Activated gamma-delta T cell treated with anti-CD3 and anti-CD28 coated beads, Interleukin-2, amount 50 U/mL, for 16 hours (primary cell): ENCODE data around the gene EPHA1.
"Not testable (repeated sequence)": the region's sequence is repeated elsewhere in the genome, so short reads cannot be mapped to it uniquely, and the experiment has no call there.

Experiments
- DNase-seq: peaks from one replicate; pipeline ENCODE4 v3.0.0-alpha.2; 2020; ENCODE audit warnings: low read depth

EPHA1 gene

DNA sequence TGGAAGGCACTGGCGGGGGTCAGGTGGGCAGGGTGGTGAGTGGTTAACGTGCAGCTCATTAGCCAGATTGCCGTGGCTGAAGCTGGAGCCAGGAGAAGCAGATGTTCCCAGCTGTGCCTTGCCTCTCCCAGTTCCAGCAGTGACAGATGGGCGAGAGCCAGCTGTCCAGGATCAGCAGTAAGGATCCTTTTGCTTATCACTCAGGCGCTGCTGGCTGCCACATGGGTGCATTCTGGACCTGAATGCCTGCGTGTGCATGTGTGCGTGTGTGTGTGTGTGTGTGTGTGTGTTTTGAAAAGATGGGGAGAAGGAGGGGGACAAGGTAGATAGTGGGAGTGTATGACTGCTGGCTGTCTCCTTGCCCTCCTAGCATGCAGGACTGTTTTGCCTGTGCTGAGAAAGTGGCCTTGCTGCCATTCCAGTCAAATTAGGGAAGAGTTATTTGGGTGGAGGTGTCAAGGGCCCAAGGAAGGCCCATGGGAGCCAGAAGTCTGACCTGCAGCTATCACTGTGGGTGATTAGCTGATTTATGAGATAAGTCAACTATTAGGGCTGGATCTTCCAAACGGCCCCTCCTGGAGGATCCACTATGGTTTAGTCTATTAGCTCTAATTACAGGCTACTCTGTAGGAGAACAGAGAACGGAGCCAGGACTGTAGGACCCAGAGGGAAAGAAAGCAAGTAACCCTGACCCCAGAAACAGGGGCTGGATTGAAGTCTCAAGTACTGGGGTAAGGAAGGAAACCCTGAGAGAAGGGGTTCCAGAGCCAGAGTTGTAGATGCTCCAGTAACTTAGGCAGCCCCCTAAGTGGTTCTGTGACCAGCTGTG, 3.3 kb downstream of the EPHA1 start:
- no peak for DNase-seq

GRCh38 chr7:143402233-143402632, 6.4 kb downstream of the EPHA1 start:
- not testable (repeated sequence) for DNase-seq

DNA sequence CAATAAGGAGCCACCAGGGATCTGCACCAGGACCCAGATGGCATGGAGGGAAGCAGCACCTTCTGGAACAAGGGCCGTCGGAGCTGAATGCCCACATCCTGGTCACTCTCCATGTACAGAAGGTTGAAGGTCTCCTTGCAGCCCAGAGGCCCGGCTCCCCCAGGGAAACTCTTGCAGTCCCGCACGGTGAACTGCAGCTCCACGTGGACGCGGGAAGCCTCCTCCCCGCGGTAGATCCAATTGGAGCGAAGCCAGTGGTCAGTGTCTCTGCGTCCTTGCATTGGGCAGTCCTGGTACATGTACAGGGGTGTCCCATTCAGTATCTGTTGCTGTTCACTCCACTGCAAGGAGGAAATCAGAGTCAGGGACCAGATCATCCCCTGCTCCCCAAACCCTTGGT, 7.4 kb downstream of the EPHA1 start:
- no peak for DNase-seq

DNA sequence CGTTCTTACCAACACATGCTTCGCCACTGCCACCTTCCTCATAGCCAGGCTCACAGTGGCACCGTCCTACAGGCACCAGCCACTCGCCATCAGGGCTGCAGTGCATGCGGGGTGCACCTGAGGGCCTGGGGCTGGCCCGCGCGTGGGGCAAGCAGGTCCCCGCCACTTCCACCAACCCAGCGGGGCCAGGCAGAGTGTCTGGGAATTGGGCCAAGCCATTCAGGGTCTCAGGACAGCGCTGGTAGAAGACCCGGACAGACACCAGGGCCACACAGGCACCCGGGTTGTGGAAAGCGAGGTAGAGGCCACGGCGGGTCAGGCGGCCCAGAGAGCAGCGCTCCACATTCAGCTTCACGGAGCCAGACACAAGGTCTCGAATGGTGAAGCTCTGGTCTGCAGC, 9.0 kb downstream of the EPHA1 start:
- no peak for DNase-seq

DNA sequence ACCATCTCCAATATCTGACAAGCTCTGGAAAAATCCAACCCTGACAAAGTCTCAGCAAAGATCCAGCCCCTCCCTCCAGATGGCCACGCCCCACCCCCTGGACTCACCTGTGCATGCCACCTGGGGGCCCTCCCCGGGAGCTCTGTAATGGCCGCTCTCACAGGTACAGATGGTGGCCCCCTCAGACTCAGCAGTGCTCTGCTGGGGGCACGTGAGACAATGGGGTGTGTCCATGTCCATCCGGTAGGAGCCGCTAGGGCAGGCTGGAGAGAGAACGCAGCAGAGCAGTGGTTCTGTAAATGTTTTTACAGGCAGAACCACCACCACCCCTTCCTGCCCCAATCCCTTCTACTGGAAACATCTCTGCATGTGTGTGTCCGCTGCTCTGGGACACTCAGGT, 9.5 kb downstream of the EPHA1 start:
- no peak for DNase-seq

DNA sequence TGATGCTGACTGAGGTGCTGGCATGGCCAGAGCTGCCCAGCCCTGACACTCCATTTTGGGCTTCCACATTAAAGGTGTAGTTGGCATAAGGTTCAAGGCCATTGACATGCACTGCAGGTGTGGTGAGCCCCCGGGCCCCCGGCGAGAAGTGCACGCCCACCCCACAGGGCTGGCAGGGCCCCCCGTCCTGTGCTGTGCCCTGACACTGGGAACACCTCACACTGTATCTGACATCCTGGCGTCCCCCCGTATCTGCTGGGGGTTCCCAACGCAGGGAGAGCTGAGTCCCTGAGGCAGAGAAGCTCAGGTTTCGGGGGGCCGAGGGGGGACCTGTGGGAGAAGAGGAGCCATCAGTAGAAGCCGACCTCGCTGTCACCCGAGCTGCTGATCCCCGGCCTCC, 10.0 kb downstream of the EPHA1 start:
- DNase-seq, result no peak

DNA sequence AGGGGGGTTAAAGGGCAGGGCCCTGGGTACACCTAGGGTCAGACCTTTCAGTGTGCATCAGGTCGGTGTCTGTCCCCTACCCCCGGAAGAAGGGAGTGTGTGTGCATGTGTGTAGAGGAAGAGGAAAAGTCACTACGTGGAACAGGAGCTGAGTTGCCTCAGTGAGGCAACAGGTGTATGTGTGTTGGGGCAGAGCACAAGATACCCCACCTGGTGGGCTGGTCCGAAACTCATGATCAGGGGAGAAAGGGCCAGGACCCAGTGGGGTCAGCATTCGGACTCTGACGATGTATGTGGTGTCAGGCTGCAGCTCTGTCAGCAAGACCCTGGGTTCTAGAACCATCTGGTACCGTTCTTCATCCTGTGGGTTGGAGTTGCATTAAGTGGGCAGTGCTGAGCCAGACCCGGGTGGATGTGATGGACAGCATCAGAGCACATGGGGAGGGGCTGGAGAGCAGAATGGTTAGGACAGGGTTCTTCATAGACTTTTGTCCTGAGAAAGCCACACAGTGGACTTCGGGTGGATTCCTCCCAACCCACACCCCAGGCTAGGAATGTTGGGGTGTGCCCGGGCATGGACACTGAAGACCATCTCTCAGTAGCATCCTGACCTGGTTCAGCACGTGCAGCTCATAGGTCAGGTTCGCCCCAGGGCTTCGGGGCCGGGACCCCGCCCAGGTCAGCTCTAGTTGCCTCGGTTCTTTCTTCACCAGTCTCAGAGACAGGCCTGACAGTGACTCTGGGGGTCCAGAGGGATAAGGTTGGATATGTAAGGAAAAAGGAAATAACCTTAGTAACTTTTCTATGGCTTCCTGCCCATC, 10.7 kb downstream of the EPHA1 start:
- DNase-seq, result no peak

DNA sequence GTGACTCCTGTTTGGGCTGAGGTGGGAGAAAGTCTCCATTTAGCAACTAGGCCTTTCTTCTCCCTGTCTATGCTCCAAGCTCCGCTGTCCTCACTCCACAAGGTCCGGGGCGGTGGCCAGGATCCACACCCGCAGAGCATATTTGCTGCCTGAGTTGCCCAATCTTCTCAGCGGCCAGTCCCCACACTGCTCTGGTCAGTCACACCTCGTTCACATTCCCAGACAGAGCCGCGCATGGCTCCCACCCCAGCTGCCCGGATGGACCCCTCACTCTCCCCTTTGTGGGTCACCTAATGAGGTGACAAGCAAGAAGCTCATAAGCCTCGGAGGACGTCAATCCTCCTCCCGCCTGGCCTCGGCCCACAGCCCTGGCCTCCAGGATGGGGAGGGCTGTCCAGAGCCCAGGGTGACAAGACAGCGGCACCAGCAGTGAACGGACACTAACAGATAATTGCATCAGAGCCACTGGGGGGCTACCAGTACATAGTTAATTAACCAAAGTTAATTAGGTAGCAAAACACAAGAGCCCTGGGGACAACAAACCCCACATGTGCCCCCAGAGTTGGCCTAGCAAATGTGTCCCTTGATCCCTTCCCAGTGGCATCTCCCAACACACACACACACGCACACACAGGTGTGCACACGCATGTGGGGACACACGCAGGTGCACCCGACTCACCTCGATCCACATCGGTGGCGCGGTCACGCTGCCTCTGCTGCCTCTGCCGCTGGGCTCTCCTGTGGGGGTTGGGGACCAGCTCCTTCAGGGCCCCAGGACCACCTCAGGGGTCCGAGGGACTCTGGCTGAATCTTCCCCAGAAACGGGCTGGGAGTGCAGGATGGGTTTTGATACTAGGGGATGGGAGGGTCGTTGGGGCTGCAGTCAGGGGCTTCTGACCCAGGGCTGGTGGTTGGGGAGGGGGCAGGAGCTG, 11.8 kb downstream of the EPHA1 start:
- no peak for DNase-seq

- DNase-seq, result no peak
Measured at GRCh38 chr7:143396182-143396581, 12.5 kb downstream of the EPHA1 start.

- no peak for DNase-seq
Measured at GRCh38 chr7:143395187-143396149, 13.2 kb downstream of the EPHA1 start.

- DNase-seq, result no peak
Measured at GRCh38 chr7:143394777-143395176, 13.9 kb downstream of the EPHA1 start.

DNA sequence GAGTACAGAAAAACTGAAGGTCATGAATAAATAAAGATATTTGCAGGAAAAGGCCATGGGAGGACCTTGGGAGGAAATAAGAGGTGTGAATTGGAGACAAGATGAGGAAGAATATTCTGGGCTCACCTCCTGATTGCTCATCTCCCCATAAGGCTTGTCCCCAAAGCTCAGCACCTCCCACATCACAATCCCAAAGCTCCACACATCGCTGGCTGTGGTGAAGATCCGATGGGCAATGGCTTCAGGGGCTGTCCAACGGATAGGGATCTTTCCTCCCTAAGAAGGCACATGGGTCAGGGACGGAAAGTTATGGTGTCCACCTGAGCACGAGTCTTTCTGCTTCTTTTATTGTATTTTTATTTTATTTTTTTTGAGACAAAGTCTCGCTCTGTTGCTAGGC, 14.6 kb downstream of the EPHA1 start:
- DNase-seq, result no peak

- DNase-seq, result no peak
Measured at GRCh38 chr7:143393267-143394041, 15.2 kb downstream of the EPHA1 start.

DNA sequence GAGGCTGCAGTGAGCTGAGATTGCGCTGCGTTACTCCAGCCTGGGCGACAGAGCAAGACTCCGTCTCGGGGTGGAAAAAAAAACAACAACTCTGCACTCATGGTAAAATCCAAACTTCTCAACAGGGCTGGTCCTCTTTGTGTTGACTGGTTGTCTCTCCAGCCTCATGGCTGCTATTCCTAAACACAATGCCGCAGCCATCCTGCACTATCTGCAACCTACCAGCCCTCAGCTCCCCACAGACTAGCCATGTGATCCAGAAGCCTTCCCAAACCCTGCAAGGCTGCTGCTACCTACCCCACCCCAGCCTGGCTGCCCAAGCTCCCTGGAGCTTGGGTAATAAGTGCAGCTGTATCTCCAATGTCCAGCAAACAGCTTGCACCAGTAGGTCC, 15.8 kb downstream of the EPHA1 start:
- no peak for DNase-seq

GRCh38 chr7:143392427-143392826, 16.2 kb downstream of the EPHA1 start:
- DNase-seq, result not testable (repeated sequence)

DNA sequence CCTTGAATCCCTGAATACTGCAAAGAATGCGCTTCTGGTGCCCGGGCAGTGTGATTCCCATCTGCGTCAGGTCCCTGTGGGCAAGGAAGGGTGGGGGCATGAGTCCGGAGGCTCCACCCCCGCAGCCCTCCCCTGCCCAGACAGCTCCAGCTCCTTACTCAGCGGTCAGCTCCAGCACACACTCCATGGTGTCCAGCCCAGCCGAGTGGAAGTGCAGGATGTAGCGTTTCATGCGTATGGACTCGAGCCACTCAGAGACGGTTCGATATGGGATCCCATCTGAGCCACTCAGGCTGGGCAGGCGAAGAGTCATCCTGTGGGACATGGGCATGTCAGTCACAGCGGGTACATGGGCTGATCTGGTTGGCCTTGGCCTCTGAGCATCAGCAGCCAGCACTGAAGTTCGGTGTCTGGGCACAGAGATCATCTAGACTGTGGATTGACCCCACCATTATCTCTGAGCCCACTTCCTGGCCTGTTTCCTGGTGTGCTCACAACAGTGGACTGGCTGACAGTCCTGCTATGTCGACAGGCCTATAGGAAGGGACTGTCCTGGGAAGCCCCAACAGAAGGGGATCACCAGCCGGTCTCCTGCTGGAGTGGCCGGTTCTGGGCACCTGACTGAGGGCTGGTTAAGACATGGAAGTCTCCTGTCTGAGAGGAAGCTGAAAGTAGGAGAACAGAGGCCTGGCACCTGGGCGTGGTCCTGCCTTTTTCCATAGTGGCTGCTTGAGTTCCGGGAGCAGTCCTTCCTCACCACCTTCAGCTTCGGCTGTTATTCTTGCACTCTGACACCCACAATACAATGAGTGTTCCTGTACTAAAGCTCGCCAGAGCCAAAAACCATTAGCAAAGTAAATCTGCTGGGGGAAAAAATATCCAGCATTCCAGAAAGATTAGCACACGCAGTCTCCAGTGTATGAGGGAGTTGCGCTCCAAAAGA, 16.9 kb downstream of the EPHA1 start:
- no peak for DNase-seq

DNA sequence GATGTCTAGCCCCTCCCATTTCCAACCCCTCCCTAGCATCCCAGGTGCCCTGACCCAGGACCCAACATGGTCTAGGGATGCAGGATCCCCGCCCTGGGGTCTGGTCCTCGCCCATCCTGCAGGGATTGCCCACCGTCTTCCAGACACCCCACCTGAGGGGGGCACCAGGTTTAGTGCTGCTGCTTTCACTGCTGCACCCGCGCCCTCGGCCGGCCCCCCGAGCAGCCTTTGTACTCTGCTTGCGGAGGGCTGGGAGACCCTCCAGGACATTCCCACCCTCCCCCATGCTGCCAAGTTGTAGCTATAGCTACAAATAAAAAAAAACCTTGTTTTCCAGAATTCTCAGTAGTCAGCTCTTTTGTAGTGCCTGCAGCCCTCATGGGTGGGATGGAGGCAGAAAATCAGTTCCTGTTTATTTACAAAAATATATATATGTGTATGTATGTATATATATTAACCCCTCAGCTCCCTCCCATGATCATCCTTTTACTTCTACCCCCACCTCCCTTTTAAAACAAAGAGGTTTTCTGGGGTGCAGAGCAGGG, 17.8 kb downstream of the EPHA1 start:
- no peak for DNase-seq

DNA sequence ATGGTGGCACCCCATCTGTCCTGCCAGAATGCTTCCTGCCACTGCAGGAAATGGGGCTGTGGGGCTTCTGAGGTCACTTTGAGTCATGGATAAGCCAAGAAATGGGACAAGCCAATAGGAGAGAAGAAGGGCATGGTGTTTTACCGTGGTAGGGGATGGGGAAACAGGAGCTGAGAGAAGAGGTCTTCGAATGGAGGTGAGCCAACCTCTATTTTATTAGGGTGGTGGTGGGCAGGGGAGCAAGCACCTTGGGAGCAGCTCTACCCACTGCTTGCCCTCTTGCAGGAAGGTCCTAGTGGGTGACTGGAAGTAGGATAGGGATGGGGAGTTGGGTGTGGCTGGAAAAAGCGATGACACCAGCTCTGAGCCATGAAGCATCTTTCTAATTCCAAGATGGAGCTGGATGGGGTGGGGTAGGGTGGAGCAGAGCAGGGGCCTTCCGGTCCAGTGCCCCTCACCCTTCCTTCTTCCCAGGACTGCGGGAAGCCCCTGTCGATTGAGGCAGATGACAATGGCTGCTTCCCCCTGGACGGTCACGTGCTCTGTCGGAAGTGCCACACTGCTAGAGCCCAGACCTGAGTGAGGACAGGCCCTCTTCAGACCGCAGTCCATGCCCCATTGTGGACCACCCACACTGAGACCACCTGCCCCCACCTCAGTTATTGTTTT, 18.4 kb downstream of the EPHA1 start:
- no peak for DNase-seq
